UCSD-AML1 (cell line): ENCODE data around the gene TEAD3.

ENCODE experiments used
- DNase-seq: peaks from one replicate; lab custom pipeline; 2025; ENCODE audit not compliant: unreplicated experiment; lab: John Stamatoyannopoulos, UW

The TEAD3 gene

GRCh38 chr6:35476004-35476403 is 20.9 kb downstream of the TEAD3 start:
- no peak for DNase-seq

GRCh38 chr6:35475573-35475972 is 21.3 kb downstream of the TEAD3 start:
- DNase-seq, result no peak

- DNase-seq, result no peak
Measured at GRCh38 chr6:35474942-35475570, 21.8 kb downstream of the TEAD3 start.

- DNase-seq, result no peak
Measured at GRCh38 chr6:35474131-35474941, 22.5 kb downstream of the TEAD3 start.

GRCh38 chr6:35473850-35474130 is 23.1 kb downstream of the TEAD3 start:
- no peak for DNase-seq

- no peak for DNase-seq
Measured at GRCh38 chr6:35473075-35473849, 23.6 kb downstream of the TEAD3 start.

- no peak for DNase-seq
Measured at GRCh38 chr6:35471836-35472345, 25.0 kb downstream of the TEAD3 start.

GRCh38 chr6:35470663-35471120 is 26.2 kb downstream of the TEAD3 start:
- DNase-seq, result no peak

- DNase-seq, result no peak
Measured at GRCh38 chr6:35469751-35470662, 26.9 kb downstream of the TEAD3 start.

- no peak for DNase-seq
Measured at GRCh38 chr6:35468980-35469750, 27.7 kb downstream of the TEAD3 start.

GRCh38 chr6:35468181-35468979 is 28.5 kb downstream of the TEAD3 start, which contains the start of gene RPL10A:
TSS of gene RPL10A (plus strand) at chr6:35468401. CDS start at chr6:35468435, 34 bp downstream.
- DNase-seq, result peak; percentile 95

GRCh38 chr6:35465646-35466045 is 31.2 kb downstream of the TEAD3 start:
- no peak for DNase-seq

GRCh38 chr6:35463292-35463691 is 33.6 kb downstream of the TEAD3 start:
- no peak for DNase-seq

GRCh38 chr6:35461270-35461669 is 35.6 kb downstream of the TEAD3 start:
- no peak for DNase-seq

GRCh38 chr6:35457907-35458306 is 39.0 kb downstream of the TEAD3 start:
- no peak for DNase-seq

GRCh38 chr6:35454391-35455110 is 42.3 kb downstream of the TEAD3 start:
- DNase-seq, result no peak

GRCh38 chr6:35453236-35453635 is 43.6 kb downstream of the TEAD3 start:
- DNase-seq, result no peak
